ENCODE measurements around the gene FAM53A. TPM values are rescaled to one million over a fixed set of nuclear protein-coding genes. Genes with fewer than 3 reads are reported as not detected.
A peak's percentile ranks its signal among the peaks of the same experiment; 100 is the strongest.

Gene FAM53A
- total RNA-seq, 1 experiment from 2014 or later: 4.0 TPM

- peak; percentile 23 for DNase-seq (ENCODE audit: low spot score)
- in situ Hi-C loops (cut with HindIII; ENCODE audit: low sequenced_read_pairs): no loop called here
Observed at GRCh38 chr4:1667273-1667672, 16.8 kb downstream of the FAM53A start.

DNA sequence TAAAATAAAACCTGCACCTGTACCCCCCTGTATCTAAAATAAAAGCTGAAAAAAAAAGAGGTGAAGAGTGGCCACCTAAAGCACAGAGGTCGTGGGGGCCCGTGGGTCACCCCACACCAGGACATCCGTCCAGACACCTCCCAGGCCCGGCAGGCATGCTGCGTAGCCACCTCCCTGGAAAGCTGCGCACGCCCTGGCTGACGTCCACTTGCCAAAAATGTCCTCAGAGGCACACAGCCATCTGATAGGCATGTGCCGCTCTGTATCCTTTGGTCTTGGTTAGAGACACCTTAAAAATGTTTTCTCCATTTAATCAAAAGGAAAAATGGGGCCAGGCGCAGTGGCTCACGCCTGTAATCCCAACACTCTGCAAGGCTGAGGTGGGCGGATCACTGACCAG is 17.7 kb downstream of the FAM53A start:
- in situ Hi-C loops (cut with HindIII; ENCODE audit: low sequenced_read_pairs): no loop called here
- DNase-seq (ENCODE audit: low spot score): peak; percentile 92

DNA sequence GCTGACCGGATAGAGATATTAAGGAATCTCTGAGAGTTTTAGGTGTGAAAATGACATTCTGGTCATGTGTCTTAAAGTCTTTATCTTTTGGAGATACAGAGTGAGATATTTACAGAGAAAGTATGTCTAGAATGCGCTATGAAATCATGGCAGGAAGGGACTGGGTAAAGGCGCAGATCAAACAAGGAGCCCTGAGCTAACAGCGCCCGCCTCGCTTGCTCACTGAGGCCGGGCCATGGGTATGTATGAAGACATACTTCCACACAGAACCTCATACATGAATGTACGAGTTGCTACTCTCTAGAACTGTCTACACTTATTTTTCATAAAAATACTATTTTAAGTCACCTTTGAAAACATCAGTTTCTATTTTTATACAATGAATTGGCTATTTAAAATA is 20.0 kb downstream of the FAM53A start:
- in situ Hi-C loops (cut with HindIII; ENCODE audit: low sequenced_read_pairs): no loop called here
- no peak for DNase-seq (ENCODE audit: low spot score)

GRCh38 chr4:1663549-1663948 is 20.6 kb downstream of the FAM53A start:
- DNase-seq (ENCODE audit: low spot score): no peak

DNA sequence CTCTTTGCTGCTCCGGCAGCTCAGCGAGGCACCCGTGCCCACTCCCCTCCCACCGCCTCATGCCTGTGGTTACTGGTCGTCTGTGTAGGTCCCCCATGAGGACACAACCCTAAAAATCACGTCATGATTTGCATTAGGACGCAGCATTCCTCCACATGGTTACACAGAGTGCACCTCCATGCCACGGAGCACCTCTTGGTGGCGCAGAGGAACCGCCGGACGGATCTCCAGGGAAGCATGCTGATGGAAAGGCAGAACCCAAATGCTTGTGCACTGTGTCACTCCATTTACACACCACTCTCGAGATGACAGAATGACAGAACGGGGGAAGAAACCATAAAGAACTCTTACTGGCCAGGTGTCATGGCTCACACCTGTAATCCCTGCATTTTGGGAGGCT is 22.4 kb downstream of the FAM53A start:
- no peak for DNase-seq (ENCODE audit: low spot score)
- in situ Hi-C loops (cut with HindIII; ENCODE audit: low sequenced_read_pairs): no loop called here

More at GRCh38 chr4:1663549-1663948, 20.6 kb downstream of the FAM53A start:
- in situ Hi-C loops (cut with HindIII; ENCODE audit: low sequenced_read_pairs): no loop called here

DNA sequence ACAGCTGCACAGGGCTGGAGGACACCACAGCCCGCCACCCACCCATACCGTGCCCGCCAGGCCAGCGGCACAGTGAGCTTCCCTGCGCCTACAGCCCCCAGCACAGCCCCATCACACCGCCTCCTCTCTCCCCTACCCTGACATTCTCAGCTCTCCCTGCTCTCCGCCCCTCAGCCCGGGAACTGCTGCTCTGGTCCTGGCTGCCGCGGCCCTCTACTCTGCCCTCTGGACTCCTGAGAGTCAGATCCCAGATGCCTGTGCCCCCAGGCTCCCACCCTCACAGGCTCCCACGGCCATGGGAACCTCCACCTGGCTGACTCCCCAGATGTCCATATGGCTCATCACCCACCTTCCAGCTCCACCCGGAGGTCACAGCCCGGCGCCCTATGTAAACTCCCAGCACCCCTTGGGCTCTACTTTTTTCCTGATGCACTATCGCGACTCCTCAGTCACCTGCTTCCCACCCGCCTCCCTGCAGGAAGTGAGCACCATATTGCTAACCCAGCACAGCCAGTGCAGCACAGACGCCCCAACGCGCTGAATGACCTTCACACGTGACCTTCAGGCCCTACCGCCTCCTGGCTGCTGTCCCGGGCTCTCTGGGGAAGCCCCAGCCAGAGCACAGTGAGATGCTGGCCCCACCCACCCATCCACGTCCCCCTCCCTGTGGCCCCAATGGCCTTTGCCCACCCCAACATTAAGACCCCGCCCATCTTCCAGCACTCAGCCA is 23.0 kb downstream of the FAM53A start:
- DNase-seq (ENCODE audit: low spot score): no peak
- in situ Hi-C loops (cut with HindIII; ENCODE audit: low sequenced_read_pairs): no loop called here

DNA sequence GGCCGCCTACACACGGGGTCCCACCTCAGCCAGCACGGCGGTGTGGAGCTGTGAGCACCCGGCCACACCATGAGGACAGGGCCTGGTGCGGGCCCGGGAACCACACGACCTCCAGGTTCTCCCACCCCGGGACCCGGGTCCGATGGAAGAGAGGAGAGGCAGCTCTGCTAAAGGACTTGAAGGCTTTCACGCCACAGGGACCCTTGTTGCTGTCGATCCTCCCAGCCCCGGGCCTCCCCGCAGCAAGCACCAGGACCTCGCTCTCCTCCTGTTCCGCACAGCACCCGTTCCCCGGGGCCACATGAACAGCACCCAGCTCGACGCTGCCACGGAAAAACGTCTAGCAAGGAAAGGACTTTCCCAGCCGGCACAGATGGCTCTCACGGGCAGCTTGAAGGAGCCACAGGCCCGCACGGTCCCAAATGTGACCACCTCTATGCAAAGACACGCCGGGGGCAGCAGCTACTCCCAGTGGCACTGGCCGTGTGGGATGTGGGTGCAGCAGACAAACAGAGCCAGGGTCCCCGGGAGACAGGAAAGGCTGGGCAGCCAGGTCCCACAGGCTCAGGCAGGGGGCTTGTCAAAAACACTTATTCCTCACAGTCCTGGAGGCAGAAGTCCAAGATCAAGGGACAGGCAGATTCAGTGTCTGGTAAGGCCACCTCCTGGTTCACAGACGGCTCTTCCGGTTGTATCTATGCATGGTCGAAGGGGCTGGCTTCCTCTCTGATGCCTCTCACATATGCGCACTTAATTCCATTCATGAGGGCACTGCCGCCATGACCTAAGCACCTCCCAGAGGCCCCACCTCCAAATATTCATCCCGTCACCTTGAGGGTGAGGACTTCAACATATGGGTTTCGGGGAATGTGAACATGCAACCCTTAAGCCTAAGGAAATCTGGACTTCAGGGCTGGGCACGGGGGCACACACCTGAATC is 24.7 kb downstream of the FAM53A start:
- no peak for DNase-seq (ENCODE audit: low spot score)
- in situ Hi-C loops (cut with HindIII; ENCODE audit: low sequenced_read_pairs): no loop called here

- DNase-seq (ENCODE audit: low spot score): no peak
- in situ Hi-C loops (cut with HindIII; ENCODE audit: low sequenced_read_pairs): no loop called here
Observed at GRCh38 chr4:1658581-1658980, 25.5 kb downstream of the FAM53A start.

DNA sequence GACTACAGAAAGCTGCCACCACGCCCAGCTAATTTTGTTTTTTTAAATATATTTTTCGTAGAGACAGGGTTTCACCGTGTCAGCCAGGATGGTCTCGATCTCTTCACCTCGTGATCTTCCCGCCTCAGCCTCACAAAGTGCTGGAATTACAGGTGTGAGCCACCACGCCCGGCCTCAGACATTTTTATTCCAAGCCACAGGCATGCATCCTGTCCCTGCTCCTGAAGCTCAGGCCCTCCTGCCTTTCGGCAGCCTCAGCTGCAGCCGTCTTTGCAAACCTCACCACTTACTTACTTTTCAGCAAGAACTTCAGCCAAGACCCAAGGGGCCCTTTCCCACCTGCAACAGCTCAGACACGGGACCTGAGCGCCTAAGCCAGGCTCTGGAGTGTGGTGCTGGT is 26.0 kb downstream of the FAM53A start:
- no peak for DNase-seq (ENCODE audit: low spot score)

DNA sequence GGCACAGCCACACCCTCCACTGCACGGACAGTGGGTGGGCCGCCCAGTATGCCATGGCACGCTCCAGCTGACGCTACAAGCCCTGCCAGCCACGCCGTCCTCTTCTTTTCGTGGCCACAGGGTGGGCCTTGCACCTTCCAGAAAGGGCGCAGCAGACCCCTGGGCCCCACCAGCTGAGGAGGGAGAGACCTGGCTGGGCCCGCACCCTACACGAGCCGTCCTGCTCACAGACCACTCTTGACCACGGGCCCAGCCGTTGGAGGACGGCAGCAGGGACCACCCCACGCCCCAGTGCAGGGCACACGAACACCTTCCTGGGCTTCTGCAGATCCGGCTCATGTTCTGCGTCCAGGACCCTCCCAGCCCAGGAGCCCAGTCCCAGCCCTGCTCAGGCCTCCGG is 27.1 kb downstream of the FAM53A start:
- DNase-seq (ENCODE audit: low spot score): no peak
- in situ Hi-C loops (cut with HindIII; ENCODE audit: low sequenced_read_pairs): no loop called here

More for the DNA sequence above, 26.0 kb downstream of the FAM53A start:
- in situ Hi-C loops (cut with HindIII; ENCODE audit: low sequenced_read_pairs): no loop called here

GRCh38 chr4:1656132-1656531 is 28.0 kb downstream of the FAM53A start:
- in situ Hi-C loops (cut with HindIII; ENCODE audit: low sequenced_read_pairs): no loop called here
- no peak for DNase-seq (ENCODE audit: low spot score)

DNA sequence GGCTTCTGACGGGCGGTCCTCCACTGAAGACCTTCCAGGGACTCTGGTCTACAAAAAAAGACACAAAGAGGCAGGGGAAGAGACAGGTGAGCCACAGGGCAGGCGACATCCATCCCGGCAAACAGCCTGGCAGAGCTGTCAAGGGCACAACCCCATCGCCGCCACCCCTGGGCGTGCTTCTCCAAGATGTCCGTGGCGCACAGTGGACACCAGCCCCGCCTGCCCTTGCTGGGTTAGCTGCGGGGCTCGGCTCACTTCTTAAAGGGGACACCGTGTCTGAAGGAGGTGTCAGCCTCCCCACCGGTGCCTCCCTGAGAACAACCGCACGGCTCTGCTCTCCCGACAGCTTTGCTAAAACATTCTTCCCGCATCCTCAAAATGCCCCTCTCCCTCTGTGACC is 28.4 kb downstream of the FAM53A start:
- in situ Hi-C loops (cut with HindIII; ENCODE audit: low sequenced_read_pairs): no loop called here
- DNase-seq (ENCODE audit: low spot score): no peak

DNA sequence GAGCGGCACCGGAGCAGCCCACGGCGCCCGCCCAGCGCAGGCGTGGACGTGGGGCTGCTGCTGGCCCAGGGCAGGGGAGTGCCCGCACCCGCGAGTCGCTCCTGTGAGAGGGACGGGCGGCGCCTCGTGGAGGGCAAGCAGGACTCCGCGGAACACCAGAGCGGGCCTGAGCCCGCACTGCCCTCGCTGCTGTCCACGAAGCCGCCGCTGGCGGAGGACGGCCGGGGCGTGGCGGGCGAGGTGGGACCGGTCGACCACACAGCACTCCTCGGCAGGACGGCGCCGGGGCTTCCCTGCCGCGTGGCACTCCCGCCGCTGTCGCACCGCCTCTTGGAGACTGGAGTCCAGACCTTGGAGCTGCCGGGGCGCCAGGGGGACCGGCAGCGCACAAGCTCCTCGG is 29.0 kb downstream of the FAM53A start:
- no peak for DNase-seq (ENCODE audit: low spot score)
- in situ Hi-C loops (cut with HindIII; ENCODE audit: low sequenced_read_pairs): no loop called here

DNA sequence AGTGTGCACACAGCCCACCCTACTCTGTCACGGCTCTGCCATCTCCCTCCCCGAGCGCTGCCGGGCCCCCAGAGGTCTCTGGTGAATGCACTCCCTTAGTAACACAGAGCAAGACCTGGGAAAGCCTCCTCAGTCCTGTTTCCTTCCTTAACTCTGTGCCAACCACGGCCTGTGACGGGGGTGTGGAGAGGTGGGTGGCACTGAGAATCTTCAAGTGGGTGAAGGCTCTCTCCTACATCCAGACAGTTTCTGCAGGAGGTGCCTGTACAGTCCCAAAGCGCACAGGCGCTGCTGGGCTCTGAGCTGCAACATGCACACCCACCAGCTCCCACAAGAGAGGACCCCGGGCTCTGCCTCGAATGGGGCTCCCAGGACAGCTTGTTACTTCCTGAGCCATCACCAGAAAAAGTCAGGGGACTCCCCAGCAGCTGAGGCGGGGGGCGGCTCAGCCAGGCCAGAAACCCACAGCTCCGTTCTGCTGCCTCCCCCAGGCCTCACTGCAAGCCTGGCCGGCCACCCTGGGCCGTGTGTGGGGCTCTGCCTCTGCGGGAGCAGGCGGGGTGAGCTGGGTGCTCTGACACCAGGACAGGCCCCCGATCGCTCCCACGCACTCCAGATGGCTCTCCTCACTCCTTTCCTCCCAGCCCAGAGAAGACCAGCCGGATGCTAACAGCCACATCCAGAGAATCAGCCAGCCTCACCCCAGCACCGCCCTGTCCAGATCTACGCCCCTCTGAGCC is 29.7 kb downstream of the FAM53A start:
- DNase-seq (ENCODE audit: low spot score): no peak
- in situ Hi-C loops (cut with HindIII; ENCODE audit: low sequenced_read_pairs): no loop called here

GRCh38 chr4:1653776-1654175 is 30.3 kb downstream of the FAM53A start:
- in situ Hi-C loops (cut with HindIII; ENCODE audit: low sequenced_read_pairs): no loop called here
- DNase-seq (ENCODE audit: low spot score): no peak

- no peak for DNase-seq (ENCODE audit: low spot score)
- in situ Hi-C loops (cut with HindIII; ENCODE audit: low sequenced_read_pairs): no loop called here
Observed at GRCh38 chr4:1652088-1652487, 32.0 kb downstream of the FAM53A start.

- in situ Hi-C loops (cut with HindIII; ENCODE audit: low sequenced_read_pairs): no loop called here
- DNase-seq (ENCODE audit: low spot score): no peak
Observed at GRCh38 chr4:1651609-1652008, 32.5 kb downstream of the FAM53A start.

GRCh38 chr4:1648962-1649361 is 35.2 kb downstream of the FAM53A start:
- in situ Hi-C loops (cut with HindIII; ENCODE audit: low sequenced_read_pairs): loop anchor here (25.0 kb wide), 1 partner anchor 237 kb away; the partner anchor contains the start of gene NKX1-1

DNA sequence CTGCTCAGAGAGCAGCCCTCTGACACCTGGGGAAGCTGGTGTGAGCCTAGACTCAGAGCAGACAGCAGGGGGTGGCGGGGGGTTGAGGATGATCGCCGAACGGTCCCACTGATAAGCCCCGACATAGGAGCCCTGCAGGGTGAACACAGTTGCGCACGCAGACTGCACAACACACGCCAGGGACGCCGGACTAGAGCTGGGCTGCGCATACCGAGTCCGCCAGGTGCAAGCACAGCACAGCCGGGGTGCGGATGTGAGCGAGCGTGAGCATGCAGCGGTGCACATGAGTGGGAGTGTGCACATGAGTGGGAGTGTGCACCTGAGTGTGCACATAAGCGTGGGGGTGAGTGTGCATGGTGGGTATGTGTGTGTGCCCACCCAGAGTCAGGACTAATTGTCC is 36.7 kb downstream of the FAM53A start:
- in situ Hi-C loops (cut with HindIII; ENCODE audit: low sequenced_read_pairs): loop anchor here (25.0 kb wide), 1 partner anchor 235 kb away; the partner anchor contains the start of gene NKX1-1
- DNase-seq (ENCODE audit: low spot score): no peak

More at GRCh38 chr4:1648962-1649361, 35.2 kb downstream of the FAM53A start:
- DNase-seq (ENCODE audit: low spot score): no peak

Data from G401 (cell line).